H1 (cell line): ENCODE measurements around the gene POLD4. TPM values are rescaled to one million over a fixed set of nuclear protein-coding genes. Genes with fewer than 3 reads are reported as not detected.

Experiments used
- CTCF ChIA-PET: fragments of 300-600 bp; sonication (Branson Sonifier 250); formaldehyde crosslinking; loops from one replicate; lab custom pipeline; 2021; ENCODE audit not compliant: partially characterized antibody; lab: Charles Lee
- POLR2A ChIA-PET: fragments of 300-600 bp; sonication (Branson Sonifier 250); formaldehyde crosslinking; loops from one replicate; lab custom pipeline; 2021; ENCODE audit warnings: inconsistent platforms; ENCODE audit not compliant: partially characterized antibody; lab: Charles Lee
- DNase-seq, 2 experiments: peaks; one replicate each; pipeline versions ENCODE4 v3.0.0 to v3.0.0-alpha.2; 2010 to 2022; ENCODE audit warnings: low spot score in 2 of 2, low read depth in 1 of 2, mixed read lengths in 1 of 2
- FAIRE-seq: peaks from 2 replicates; lab custom pipeline; 2011; peaks lifted over from hg19 to GRCh38; lab: Jason Lieb, UNC
- H2AFZ ChIP-seq: 2 replicates; pipeline ENCODE4 v1.8.1; 2012; ENCODE audit warnings: low read length, inconsistent platforms
- H2AK5ac ChIP-seq: 2 replicates; pipeline ENCODE4 v1.6.1; 2013; ENCODE audit warnings: low read depth, low read length
- H2BK120ac ChIP-seq: replicated peaks from 2 replicates; pipeline ENCODE3; 2013; ENCODE audit warnings: low read depth, low read length, inconsistent platforms
- H2BK12ac ChIP-seq: 2 replicates; pipeline ENCODE4 v1.6.1; 2013; ENCODE audit warnings: low read depth, low read length
- H2BK15ac ChIP-seq: 2 replicates; pipeline ENCODE4 v1.6.1; 2013; ENCODE audit warnings: low read length
- H2BK20ac ChIP-seq: 2 replicates; pipeline ENCODE4 v1.6.1; 2013; ENCODE audit warnings: low read length
- H2BK5ac ChIP-seq: 2 replicates; pipeline ENCODE4 v1.6.1; 2013; ENCODE audit warnings: low read depth, low read length
- H3K14ac ChIP-seq: 2 replicates; pipeline ENCODE4 v1.6.1; 2013; ENCODE audit warnings: inconsistent platforms; ENCODE audit not compliant: insufficient read length
- H3K18ac ChIP-seq: 2 replicates; pipeline ENCODE4 v1.6.1; 2013; ENCODE audit warnings: low read length; ENCODE audit errors: extremely low read depth
- H3K23ac ChIP-seq: 2 replicates; pipeline ENCODE4 v1.6.1; 2013; ENCODE audit warnings: inconsistent platforms; ENCODE audit not compliant: insufficient read length
- H3K23me2 ChIP-seq: 2 replicates; pipeline ENCODE4 v1.6.1; 2013; ENCODE audit warnings: low read depth, low read length
- H3K27ac ChIP-seq: 2 replicates; pipeline ENCODE4 v1.6.1; 2011; ENCODE audit warnings: low read depth, low read length, inconsistent platforms
- H3K27me3 ChIP-seq, 4 experiments: replicated peaks in 1 of 4; 1 replicate in 1 of 4; 2 replicates in 3 of 4; pipeline versions ENCODE4 v1.6.1 to v1.8.1; 2011 to 2013; ENCODE audit warnings: low read length in 3 of 4, mild to moderate bottlenecking in 3 of 4, inconsistent platforms in 2 of 4, mixed read lengths in 2 of 4, moderate library complexity in 1 of 4; ENCODE audit not compliant: control insufficient read depth in 3 of 4, insufficient read depth in 3 of 4; ENCODE audit errors: extremely low read depth in 1 of 4
- H3K36me3 ChIP-seq, 4 experiments: 2 replicates each; pipeline versions ENCODE4 v1.6.1 to v1.8.1; 2011 to 2013; ENCODE audit warnings: mild to moderate bottlenecking in 4 of 4, low read length in 3 of 4, moderate library complexity in 2 of 4, control low read depth in 1 of 4, inconsistent platforms in 1 of 4; ENCODE audit not compliant: insufficient read depth in 4 of 4, control insufficient read depth in 2 of 4
- H3K4ac ChIP-seq: replicated peaks from 2 replicates; pipeline ENCODE3; 2013; ENCODE audit warnings: low read length, low read depth, mixed read lengths, inconsistent platforms; ENCODE audit not compliant: insufficient read length
- H3K4me1 ChIP-seq, 4 experiments: replicated peaks in 1 of 4; 1 replicate in 1 of 4; 2 replicates in 3 of 4; pipeline versions ENCODE4 v1.6.1 to v1.8.1; 2011 to 2013; ENCODE audit warnings: low read length in 3 of 4, inconsistent platforms in 2 of 4, mixed read lengths in 1 of 4; ENCODE audit not compliant: insufficient read depth in 4 of 4, control insufficient read depth in 3 of 4
- H3K4me2 ChIP-seq, 2 experiments: 2 replicates each; pipeline versions ENCODE4 v1.6.1 to v1.8.1; 2011 to 2013; ENCODE audit warnings: low read depth in 2 of 2, low read length in 2 of 2, control low read depth in 1 of 2, inconsistent platforms in 1 of 2, mild to moderate bottlenecking in 1 of 2; ENCODE audit not compliant: insufficient read depth in 1 of 2
- H3K4me3 ChIP-seq, 4 experiments: fragments of 200-600, 300-600 bp in 1 of 4; sonication (generic), shearing (Covaris generic), sonication (Bioruptor Twin) in 1 of 4; 2 replicates each; pipeline versions ENCODE4 v1.5.1 to v1.8.1; 2011 to 2016; ENCODE audit warnings: low read length in 4 of 4, low read depth in 3 of 4, control low read depth in 2 of 4, inconsistent platforms in 2 of 4, mild to moderate bottlenecking in 2 of 4, mixed read lengths in 1 of 4, moderate library complexity in 1 of 4; ENCODE audit not compliant: insufficient read depth in 2 of 4; ENCODE audit errors: extremely low read depth in 1 of 4
- H3K56ac ChIP-seq: replicated peaks from 2 replicates; pipeline ENCODE3; 2013; ENCODE audit warnings: low read depth, mild to moderate bottlenecking, mixed read lengths, low read length, inconsistent platforms; ENCODE audit not compliant: insufficient read length
- H3K79me1 ChIP-seq: 2 replicates; pipeline ENCODE4 v1.6.1; 2013; ENCODE audit warnings: low read depth, low read length, control low read depth
- H3K79me2 ChIP-seq, 2 experiments: 2 replicates each; pipeline versions ENCODE4 v1.6.1 to v1.8.1; 2012 to 2013; ENCODE audit warnings: low read length in 2 of 2, mild to moderate bottlenecking in 2 of 2, inconsistent platforms in 1 of 2; ENCODE audit not compliant: insufficient read depth in 2 of 2, control insufficient read depth in 1 of 2
- H3K9ac ChIP-seq, 4 experiments: replicated peaks in 1 of 4; 1 replicate in 1 of 4; 2 replicates in 3 of 4; pipeline versions ENCODE4 v1.6.1 to v1.8.1; 2011 to 2013; ENCODE audit warnings: low read depth in 3 of 4, low read length in 3 of 4, control low read depth in 2 of 4, mild to moderate bottlenecking in 2 of 4, moderate library complexity in 2 of 4, inconsistent platforms in 1 of 4; ENCODE audit errors: extremely low read depth in 1 of 4
- H3K9me3 ChIP-seq, 2 experiments: 2 replicates each; pipeline versions ENCODE4 v1.6.1 to v1.8.1; 2012 to 2013; ENCODE audit warnings: mild to moderate bottlenecking in 2 of 2, moderate library complexity in 2 of 2, control low read depth in 1 of 2, inconsistent platforms in 1 of 2, low read depth in 1 of 2, low read length in 1 of 2, mixed read lengths in 1 of 2; ENCODE audit not compliant: insufficient read depth in 2 of 2
- H4K20me1 ChIP-seq, 2 experiments: replicated peaks in 1 of 2; 2 replicates each; pipeline versions ENCODE3 to v1.8.1; 2011 to 2013; ENCODE audit warnings: inconsistent platforms in 2 of 2, low read length in 2 of 2, mild to moderate bottlenecking in 1 of 2; ENCODE audit not compliant: insufficient read depth in 2 of 2, control insufficient read depth in 1 of 2
- H4K5ac ChIP-seq: 2 replicates; pipeline ENCODE4 v1.6.1; 2013; ENCODE audit warnings: low read length, low read depth, mixed read lengths, inconsistent platforms; ENCODE audit not compliant: insufficient read length
- H4K8ac ChIP-seq: 2 replicates; pipeline ENCODE4 v1.8.0; 2013; ENCODE audit warnings: mild to moderate bottlenecking, moderate library complexity, low read length, inconsistent platforms; ENCODE audit not compliant: insufficient read depth; ENCODE audit errors: extremely low read depth
- H4K91ac ChIP-seq: replicated peaks from 2 replicates; pipeline ENCODE3; 2013; ENCODE audit warnings: low read length, mixed read lengths, inconsistent platforms; ENCODE audit not compliant: insufficient read length
- CEBPB ChIP-seq: IDR thresholded peaks from 2 replicates; pipeline ENCODE4 v1.6.1; 2012; ENCODE audit warnings: low read depth, low read length
- CTBP2 ChIP-seq: IDR thresholded peaks from 2 replicates; pipeline ENCODE4 v1.7.0; 2011; ENCODE audit warnings: borderline replicate concordance, mild to moderate bottlenecking, moderate library complexity, mixed read lengths, low read length; ENCODE audit not compliant: insufficient read depth, insufficient read length
- JUN ChIP-seq: IDR thresholded peaks from 2 replicates; pipeline ENCODE4 v1.6.1; 2011; ENCODE audit warnings: low read depth, mild to moderate bottlenecking, improper control_type of control experiment, low read length
- RFX5 ChIP-seq: IDR thresholded peaks from 2 replicates; pipeline ENCODE4 v1.6.1; 2011; ENCODE audit warnings: low read depth, low read length, improper control_type of control experiment, borderline replicate concordance
- SIX5 ChIP-seq: IDR thresholded peaks from 2 replicates; pipeline ENCODE4 v1.6.1; 2011; ENCODE audit warnings: mild to moderate bottlenecking, low read depth, low read length
- TEAD4 ChIP-seq: IDR thresholded peaks from 2 replicates; pipeline ENCODE4 v1.6.1; 2012; ENCODE audit warnings: low read depth, low read length, inconsistent platforms, mixed read lengths
- YY1 ChIP-seq: IDR thresholded peaks from 2 replicates; pipeline ENCODE4 v1.6.1; 2011; ENCODE audit warnings: low read depth, mild to moderate bottlenecking, low read length
- WGBS, 2 experiments: shearing (Covaris generic) in 1 of 2; methylation state at CpG; one replicate each; pipeline versions ENCODE4 v1.1.6 to v1.1.7; 2013 to 2015; ENCODE audit warnings: low lambda C conversion rate in 2 of 2, mixed read lengths in 2 of 2, inconsistent platforms in 1 of 2, low coverage in 1 of 2, missing lambda C conversion rate in 1 of 2; ENCODE audit not compliant: insufficient replicate concordance in 2 of 2, insufficient coverage in 1 of 2, insufficient read length in 1 of 2; ENCODE audit errors: extremely low coverage in 1 of 2, missing lambda C conversion rate in 1 of 2; 5-methylcytosine and 5-hydroxymethylcytosine counted together
- polyA plus RNA-seq, 7 experiments: library from polyadenylated mRNA; depleted of rRNA in 3 of 7; stranded (reverse) in 5 of 7; unstranded in 2 of 7; fragments of >200 nt in 5 of 7; fragments of 200-250 nt in 2 of 7; gene quantifications; 1 replicate in 5 of 7; 2 replicates in 1 of 7; 4 replicates in 1 of 7; pipeline versions ENCODE4 v1.2.1 to v1.2.3, GENCODE V29; 2011 to 2013; ENCODE audit warnings: missing spikeins in 2 of 7, mixed read lengths in 2 of 7
- total RNA-seq: library from RNA; stranded (reverse); fragmentation: NEBNext Ultra II Directional; extraction: Animal tissue kit (Norgen Biotek cat#: 25700); gene quantifications from 2 replicates; pipeline ENCODE4 v1.2.1, GENCODE V29; 2021

Gene POLD4
- total and polyA plus RNA-seq, 2 of the 8 experiments (the other 6 are each of a cell fraction or from before 2014, with no cell fraction given) = 21.2 to 46.7 TPM

- TF ChIP-seq CEBPB (no peak), SIX5 (no peak), TEAD4 (no peak), RFX5 (no peak), JUN (no peak), YY1 (no peak), CTBP2 (no peak)
- no peaks in the 10 kb centered on the region for H4K20me1 ChIP-seq
- no peak overlapping the region for H3K56ac ChIP-seq
- H4K8ac ChIP-seq = no peak overlapping the region
- H2BK5ac ChIP-seq = no peak overlapping the region
- H3K4me2 ChIP-seq = no peak overlapping the region
- H3K4me3 ChIP-seq = no peak overlapping the region
- no peaks in the 10 kb centered on the region for H3K79me2 ChIP-seq
- H3K18ac ChIP-seq = no peak overlapping the region
- H3K23ac ChIP-seq = no peak overlapping the region
- H3K14ac ChIP-seq = no peak overlapping the region
- no peaks in the 10 kb centered on the region for H3K9me3 ChIP-seq
- no peak overlapping the region for H4K5ac ChIP-seq
- no peak overlapping the region for H3K4ac ChIP-seq
- H3K27me3 ChIP-seq = no peaks in the 10 kb centered on the region; a peak in 2 of 7 replicates
- H3K27ac ChIP-seq = no peak overlapping the region
- no peak overlapping the region for H2BK15ac ChIP-seq
- ChIA-PET POLR2A (interaction anchor here (1.1 to 2.0 kb wide), 3 partner anchors 13 to 25 kb away, joined by 3 to 6 read pairs (median 4); no protein-coding TSS in a partner anchor), CTCF (interaction anchor here (0.7 to 20.0 kb wide), 4 partner anchors 12 to 328 kb away, joined by 3 to 1305 read pairs (median 28); partner anchors contain the start of genes CLCF1 and RAD9A)
- H2AFZ ChIP-seq = no peak overlapping the region
- peaks cover 4% of the 10 kb centered on the region; the same call in 1 of the 2 replicates for H3K23me2 ChIP-seq
- no peak for FAIRE-seq
- H2AK5ac ChIP-seq = no peak overlapping the region
- H3K9ac ChIP-seq = no peak overlapping the region
- H3K79me1 ChIP-seq = no peaks in the 10 kb centered on the region
- no peak overlapping the region for H2BK20ac ChIP-seq
- H2BK12ac ChIP-seq = no peak overlapping the region
- no peak overlapping the region for H4K91ac ChIP-seq
- no peaks in the 10 kb centered on the region for H3K36me3 ChIP-seq
- H2BK120ac ChIP-seq = no peak overlapping the region
- DNase-seq = no peak
- 85 to 100% methylated on average over 1 to 12 of the region's 12 CpGs for WGBS, 2 experiments
- H3K4me1 ChIP-seq = peaks cover 0 to 12% (median 10%) of the 10 kb centered on the region in 4 experiments; a peak in 6 of 7 replicates
These were observed 4.7 kb upstream of the POLD4 start for GRCh38 chr11:67357831-67358670.
